Testis (tissue), 2 donors: ENCODE results near the gene KCNQ1OT1.

Experiments
- CTCF ChIP-seq, 3 experiments: fragments of 450-650 bp in 2 of 3; fragments of 200-600 bp in 1 of 3; sonication (generic) in 1 of 3; IDR thresholded peaks; one replicate each; pipeline ENCODE4 v1.5.1; 2016 to 2019; ENCODE audit warnings: antibody characterized with exemption in 3 of 3, mild to moderate bottlenecking in 2 of 3, moderate library complexity in 1 of 3
- POLR2A ChIP-seq: fragments of 450-650 bp; IDR thresholded peaks from one replicate; pipeline ENCODE4 v1.6.1; 2017; ENCODE audit warnings: antibody characterized with exemption, mild to moderate bottlenecking, moderate library complexity

GRCh38 chr11:2576549-2576948, 123.2 kb downstream of the KCNQ1OT1 start:
- TF ChIP-seq CTCF (IDR thresholded peaks at IDR 0.05): no peak
- no peak for TF ChIP-seq POLR2A
